Lower lobe of right lung (tissue), 2 donors: ENCODE results near the gene PTPRG. TPM values are rescaled to one million over a fixed set of nuclear protein-coding genes. Genes with fewer than 3 reads are reported as not detected.

ENCODE experiments used
- ATAC-seq, 2 donors: fragments of 200-7000 bp; cut with Tn5 transposase; one replicate each; pipeline ENCODE4 v1.9.1; 2020 to 2022; ENCODE audit warnings: mild to moderate bottlenecking in 2 of 2, moderate library complexity in 2 of 2
- DNase-seq: peaks from one replicate; pipeline ENCODE4 v3.0.0-alpha.2; 2020
- H3K27ac ChIP-seq: fragments of 200-600 bp; one replicate; pipeline ENCODE4 v1.8.0; 2022
- H3K27me3 ChIP-seq: fragments of 200-600 bp; one replicate; pipeline ENCODE4 v1.8.0; 2022; ENCODE audit warnings: low read depth
- H3K36me3 ChIP-seq: fragments of 200-600 bp; one replicate; pipeline ENCODE4 v1.8.0; 2022; ENCODE audit warnings: mild to moderate bottlenecking
- H3K4me1 ChIP-seq: fragments of 200-600 bp; one replicate; pipeline ENCODE4 v1.8.0; 2022
- H3K4me3 ChIP-seq: fragments of 200-600 bp; one replicate; pipeline ENCODE4 v1.8.0; 2022; ENCODE audit warnings: mild to moderate bottlenecking
- H3K9me3 ChIP-seq: fragments of 200-600 bp; one replicate; pipeline ENCODE4 v1.8.0; 2022
- CTCF ChIP-seq: fragments of 200-600 bp; IDR thresholded peaks from one replicate; pipeline ENCODE4 v1.8.0; 2022; ENCODE audit warnings: antibody characterized with exemption, mild to moderate bottlenecking
- intact Hi-C: fragments of 100-400 bp; cut with DNase I; formaldehyde crosslinking; loops from one replicate; pipeline ENCODE4 v1.11.0; 2022
- total RNA-seq: library from RNA; stranded (reverse); fragmentation: NEBNext Ultra II Directional; extraction: Animal tissue kit (Norgen Biotek cat#: 25700); gene quantifications from one replicate; pipeline ENCODE4 v1.2.1, GENCODE V29; 2021
- donor health status: DM: no; HTN: yes; CAD: no; lungs with severe emphysema.

PTPRG gene
- total RNA-seq, 1 donor from 2014 or later: 67.6 TPM

GRCh38 chr3:61908382-61908781, 347.0 kb downstream of the PTPRG start:
- no peak for TF ChIP-seq CTCF
- DNase-seq (no peak), ATAC-seq (no peak)
- H3K9me3 ChIP-seq: no peaks in the 10 kb centered on the region
- no peak overlapping the region for H3K4me3 ChIP-seq
- peaks cover 23% of the 10 kb centered on the region for H3K4me1 ChIP-seq
- no peaks in the 10 kb centered on the region for H3K27me3 ChIP-seq
- intact Hi-C loops: no loop called here
- no peaks in the 10 kb centered on the region for H3K36me3 ChIP-seq
- H3K27ac ChIP-seq: no peak overlapping the region

- H3K9me3 ChIP-seq: no peaks in the 10 kb centered on the region
- H3K27me3 ChIP-seq: no peaks in the 10 kb centered on the region
- H3K27ac ChIP-seq: no peak overlapping the region
- TF ChIP-seq CTCF: no peak
- H3K4me3 ChIP-seq: no peak overlapping the region
- peaks cover 4% of the 10 kb centered on the region for H3K4me1 ChIP-seq
- intact Hi-C loops: no loop called here
- ATAC-seq (no peak), DNase-seq (no peak)
- no peaks in the 10 kb centered on the region for H3K36me3 ChIP-seq
These were observed 349.4 kb downstream of the PTPRG start for GRCh38 chr3:61910732-61911131.

GRCh38 chr3:61912158-61912557, 350.8 kb downstream of the PTPRG start:
- no peak for DNase-seq
- no peak overlapping the region for H3K27ac ChIP-seq
- no peak overlapping the region for H3K4me3 ChIP-seq
- peaks cover 4% of the 10 kb centered on the region for H3K4me1 ChIP-seq
- intact Hi-C loops: no loop called here
- H3K9me3 ChIP-seq: no peaks in the 10 kb centered on the region
- ATAC-seq: no peak
- H3K36me3 ChIP-seq: no peaks in the 10 kb centered on the region
- H3K27me3 ChIP-seq: no peaks in the 10 kb centered on the region
- TF ChIP-seq CTCF: no peak

- no peak for DNase-seq
- Histone ChIP-seq H3K27me3 (no peaks in the 10 kb centered on the region), H3K36me3 (no peaks in the 10 kb centered on the region), H3K27ac (no peak overlapping the region), H3K4me1 (peaks cover 8% of the 10 kb centered on the region), H3K4me3 (no peak overlapping the region), H3K9me3 (no peaks in the 10 kb centered on the region)
- TF ChIP-seq CTCF: no peak
- no peak for ATAC-seq
- intact Hi-C loops: no loop called here
These were observed 352.3 kb downstream of the PTPRG start for GRCh38 chr3:61913701-61914100.

GRCh38 chr3:61914276-61914675, 352.9 kb downstream of the PTPRG start:
- intact Hi-C loops: no loop called here
- Histone ChIP-seq H3K27ac (no peak overlapping the region), H3K27me3 (no peaks in the 10 kb centered on the region), H3K4me1 (peaks cover 3% of the 10 kb centered on the region), H3K4me3 (no peak overlapping the region), H3K36me3 (no peaks in the 10 kb centered on the region), H3K9me3 (no peaks in the 10 kb centered on the region)
- TF ChIP-seq CTCF: no peak
- ATAC-seq (no peak), DNase-seq (no peak)

- no peaks in the 10 kb centered on the region for H3K27me3 ChIP-seq
- H3K36me3 ChIP-seq: no peaks in the 10 kb centered on the region
- H3K27ac ChIP-seq: no peak overlapping the region
- TF ChIP-seq CTCF: no peak
- no peaks in the 10 kb centered on the region for H3K9me3 ChIP-seq
- peaks cover 3% of the 10 kb centered on the region for H3K4me1 ChIP-seq
- no peak overlapping the region for H3K4me3 ChIP-seq
- intact Hi-C loops: no loop called here
- DNase-seq (no peak), ATAC-seq (no peak)
These were observed 353.9 kb downstream of the PTPRG start for GRCh38 chr3:61915296-61915695.
